ENCODE results near the gene SLC35F1.
"Not testable (repeated sequence)": the region's sequence is repeated elsewhere in the genome, so short reads cannot be mapped to it uniquely, and the experiment has no call there.

SLC35F1 gene

GRCh38 chr6:117906958-117907600 lies at the start of gene SLC35F1:
SLC35F1 (plus strand) TSS chr6:117907264.
- DNase-seq (ENCODE audit: low spot score) = peak; percentile 7

- not testable (repeated sequence) for DNase-seq (ENCODE audit: low spot score)
Measured at GRCh38 chr6:117858601-117859000, 48.5 kb upstream of the SLC35F1 start.

- DNase-seq (ENCODE audit: low spot score) = no peak
Measured at GRCh38 chr6:117861545-117861944, 45.5 kb upstream of the SLC35F1 start.

DNA sequence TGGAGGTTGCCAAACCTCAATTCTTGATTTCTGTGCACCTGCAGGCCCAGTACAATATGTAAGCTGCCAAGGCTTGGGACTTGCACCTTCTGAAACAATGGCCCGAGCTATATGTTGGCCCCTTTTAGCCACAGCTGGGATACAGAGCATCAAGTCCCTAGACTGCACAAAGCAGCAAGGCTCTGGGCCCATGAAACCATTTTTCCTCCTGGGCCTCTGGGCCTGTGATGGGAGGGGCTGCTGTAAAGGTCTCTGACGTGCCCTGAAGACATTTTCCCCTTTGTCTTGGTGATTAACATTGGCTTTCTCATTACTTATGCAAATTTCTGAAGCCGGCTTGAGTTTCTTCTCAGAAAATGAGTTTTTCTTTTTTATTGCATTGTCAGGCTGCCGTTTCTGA lies 40.5 kb upstream of the SLC35F1 start:
- no peak for DNase-seq (ENCODE audit: low spot score)

DNA sequence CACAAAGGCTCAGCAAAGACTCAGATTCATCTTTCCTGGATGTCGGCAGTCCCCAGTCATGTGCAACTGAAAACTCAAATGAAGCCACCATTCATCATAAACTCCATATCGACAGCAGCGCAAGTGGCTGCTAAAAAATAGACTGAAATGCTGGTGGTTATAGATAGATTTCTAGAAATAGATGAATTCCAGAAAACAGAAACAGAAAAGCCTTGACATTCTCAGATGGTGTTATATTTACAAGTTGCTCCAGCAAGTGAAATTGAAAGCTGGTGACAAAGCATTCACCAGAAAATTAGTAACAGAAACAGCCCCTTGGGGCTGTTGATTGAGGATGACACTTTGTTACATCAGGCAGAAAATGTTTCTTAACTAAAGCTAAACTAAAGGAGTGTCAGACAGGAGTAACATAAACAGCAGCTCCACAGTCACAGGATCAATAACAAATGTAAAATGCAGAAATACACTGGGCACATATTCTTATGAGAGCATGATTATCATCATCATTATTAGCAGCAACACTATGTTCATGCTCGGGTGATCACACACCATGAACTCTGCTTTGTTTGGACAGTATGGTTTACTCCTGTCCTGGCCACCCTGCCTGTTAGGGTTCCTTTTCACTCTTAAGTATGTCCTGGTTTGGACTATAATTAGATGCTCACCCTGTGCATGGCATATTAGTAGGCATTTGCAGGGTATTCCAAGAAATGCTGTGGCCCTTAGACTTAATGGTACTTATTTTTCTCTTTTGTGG lies 36.4 kb upstream of the SLC35F1 start:
- no peak for DNase-seq (ENCODE audit: low spot score)

DNA sequence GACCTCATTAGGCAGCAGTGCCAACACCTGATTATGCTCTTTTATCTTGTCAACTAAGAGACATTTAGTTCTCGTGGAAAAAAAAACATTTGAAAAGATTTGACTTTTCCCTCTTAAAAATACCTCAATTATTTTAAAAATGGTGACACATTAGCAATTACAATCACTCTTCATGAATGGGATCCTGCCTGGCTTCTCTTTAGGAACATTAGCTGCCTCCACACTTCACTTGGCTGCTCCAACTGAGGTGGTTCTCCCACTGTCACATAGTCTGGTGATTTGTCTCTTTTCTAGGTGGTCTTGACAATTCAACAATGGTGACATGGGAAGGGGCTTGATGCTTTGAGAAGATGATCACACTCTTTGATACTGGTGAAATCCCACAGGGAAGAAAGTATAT lies 26.2 kb upstream of the SLC35F1 start:
- DNase-seq (ENCODE audit: low spot score) = no peak

DNA sequence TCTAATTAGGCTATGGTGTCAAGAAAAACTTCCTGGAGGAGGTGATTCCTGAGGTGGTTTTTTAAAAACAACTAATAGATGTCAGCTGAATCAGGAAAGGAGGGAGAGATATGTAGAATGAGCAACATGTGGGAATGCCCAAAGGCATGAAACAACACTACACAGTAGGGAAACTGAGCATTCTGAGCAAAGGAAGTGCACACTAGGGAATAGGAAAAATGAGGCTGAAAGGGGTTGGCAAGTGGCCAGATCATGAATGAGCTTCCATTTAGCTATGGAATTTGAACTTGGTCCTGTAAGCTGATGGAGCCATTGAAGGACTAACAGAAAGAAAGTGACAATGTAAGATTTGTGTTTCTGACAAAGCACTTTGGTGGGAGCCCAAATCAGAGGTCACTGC lies 16.9 kb upstream of the SLC35F1 start:
- DNase-seq (ENCODE audit: low spot score) = no peak

GRCh38 chr6:117906507-117906957 lies 532 bp upstream of the SLC35F1 start:
- DNase-seq (ENCODE audit: low spot score) = no peak

- no peak for DNase-seq (ENCODE audit: low spot score)
Measured at GRCh38 chr6:117907601-117908245, 659 bp downstream of the SLC35F1 start.

DNA sequence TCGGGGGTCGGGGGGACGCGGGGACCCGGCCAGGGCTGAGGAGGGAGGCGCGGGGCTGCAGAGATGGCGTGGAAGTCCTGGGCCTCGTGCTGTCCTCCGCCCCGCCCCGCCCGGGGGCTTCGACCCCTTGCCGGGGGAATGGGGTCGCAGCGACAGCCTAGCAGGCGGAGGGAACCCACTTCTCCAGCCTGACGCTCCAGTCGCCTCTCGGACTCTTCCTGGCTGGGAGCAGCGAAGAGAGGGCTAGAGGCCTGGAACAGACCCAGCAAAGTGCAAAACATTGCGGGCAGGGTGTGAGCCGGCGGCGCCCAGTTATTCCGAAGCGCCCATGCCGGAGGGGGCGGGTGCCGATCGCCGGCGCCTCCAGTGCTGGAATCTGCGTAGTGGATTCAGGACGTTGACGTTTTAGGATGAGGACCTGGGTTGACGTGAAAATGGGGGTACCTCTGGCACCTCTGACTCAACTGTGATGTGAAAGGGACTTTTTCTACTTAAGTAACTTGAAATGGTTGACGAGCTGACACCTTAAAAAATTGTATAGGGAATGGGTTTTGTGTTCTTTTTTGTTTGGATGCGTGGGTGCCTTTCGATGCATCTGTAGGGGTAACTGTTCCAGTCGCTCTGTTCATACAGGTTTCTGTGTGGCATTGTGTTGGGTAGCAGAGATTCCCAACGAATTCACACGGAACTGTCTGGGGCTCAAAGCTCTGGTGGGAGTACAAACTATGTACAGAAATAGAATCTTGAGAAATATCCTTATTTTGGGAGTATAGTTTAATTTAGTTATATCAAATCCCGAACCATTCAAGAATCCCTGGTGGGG lies 1.4 kb downstream of the SLC35F1 start:
- DNase-seq (ENCODE audit: low spot score) = no peak

- DNase-seq (ENCODE audit: low spot score) = no peak
Measured at GRCh38 chr6:117909638-117910037, 2.6 kb downstream of the SLC35F1 start.

DNA sequence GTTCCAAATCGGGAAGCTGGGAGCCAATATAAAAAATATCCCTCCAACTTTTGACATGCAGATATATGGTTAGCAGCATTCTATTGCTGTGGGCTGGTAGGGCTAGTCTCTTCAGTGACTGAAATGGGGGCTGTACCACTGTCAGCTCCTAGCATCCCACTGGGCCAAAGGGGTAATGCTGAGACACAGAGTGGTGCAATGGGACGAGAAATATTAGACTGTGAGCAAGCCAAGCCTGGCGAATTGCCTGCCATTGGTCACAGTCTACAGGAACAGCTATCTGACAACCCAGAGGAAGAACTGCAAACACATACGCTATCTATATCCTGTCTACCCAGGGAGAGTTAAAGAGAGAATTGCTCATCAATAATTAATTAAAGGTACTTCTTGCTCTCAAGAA lies 3.5 kb downstream of the SLC35F1 start:
- DNase-seq (ENCODE audit: low spot score) = no peak

DNA sequence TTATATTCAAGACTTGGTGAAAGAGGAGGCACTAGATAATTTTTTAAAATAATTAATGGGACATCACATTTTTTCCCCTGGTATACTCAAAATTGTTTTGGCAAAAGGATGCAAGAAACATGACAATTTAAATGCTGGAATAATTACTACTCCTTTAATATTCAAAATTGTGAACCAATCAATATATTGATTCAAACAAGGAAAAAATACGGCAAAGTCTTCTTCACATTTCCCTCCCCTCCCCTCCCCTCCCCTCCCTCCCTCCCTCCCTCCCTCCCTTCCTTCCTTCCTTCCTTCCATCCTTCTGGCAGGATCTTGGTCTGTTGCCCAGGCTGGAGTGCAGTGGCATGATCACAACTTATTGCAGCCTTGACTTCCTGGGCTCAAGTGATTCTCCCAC lies 4.1 kb downstream of the SLC35F1 start:
- no peak for DNase-seq (ENCODE audit: low spot score)

GRCh38 chr6:117911660-117912059 lies 4.6 kb downstream of the SLC35F1 start:
- DNase-seq (ENCODE audit: low spot score) = no peak

DNA sequence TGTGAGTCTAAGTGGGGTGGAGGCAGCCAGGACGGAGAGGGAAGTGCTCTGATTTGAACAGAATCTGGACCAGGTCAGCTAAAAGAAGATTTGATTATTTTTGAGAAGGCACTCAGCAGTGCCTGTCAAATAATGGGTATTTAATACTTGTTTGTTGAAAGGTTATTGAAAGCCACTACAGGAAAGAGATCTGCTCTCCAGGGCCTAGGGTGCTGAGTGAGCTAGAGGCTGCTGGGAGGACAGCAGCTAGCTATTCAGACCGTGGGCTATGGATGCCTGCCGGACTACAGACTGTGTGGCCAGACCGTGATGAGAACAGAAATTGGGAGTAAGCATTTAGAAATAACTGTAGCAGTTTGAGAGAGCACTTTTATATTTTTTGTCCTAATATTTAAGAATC lies 8.8 kb downstream of the SLC35F1 start:
- DNase-seq (ENCODE audit: low spot score) = no peak

- no peak for DNase-seq (ENCODE audit: low spot score)
Measured at GRCh38 chr6:117916483-117916882, 9.4 kb downstream of the SLC35F1 start.

GRCh38 chr6:117917176-117917575 lies 10.1 kb downstream of the SLC35F1 start:
- DNase-seq (ENCODE audit: low spot score) = no peak

GRCh38 chr6:117918454-117918853 lies 11.4 kb downstream of the SLC35F1 start:
- DNase-seq (ENCODE audit: low spot score) = no peak

DNA sequence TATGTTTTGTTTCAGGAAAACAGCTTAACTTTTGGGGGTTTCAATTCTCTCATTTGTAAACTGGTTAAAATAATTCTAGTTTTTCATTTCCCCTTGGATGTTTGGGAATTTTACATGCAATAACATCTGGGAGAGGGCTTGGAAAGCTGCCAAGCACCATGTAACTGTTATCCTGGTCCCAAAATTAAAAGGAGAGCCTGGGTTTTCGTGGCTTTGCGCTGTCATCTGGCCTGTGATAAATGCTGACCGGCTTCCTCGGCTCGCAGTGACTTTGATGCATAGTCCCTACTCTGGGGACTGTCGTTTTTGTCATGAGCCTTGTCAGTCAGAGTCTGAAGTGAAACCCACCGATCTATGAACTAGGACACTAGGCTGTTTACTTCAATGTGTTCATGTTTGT lies 12.2 kb downstream of the SLC35F1 start:
- DNase-seq (ENCODE audit: low spot score) = no peak

DNA sequence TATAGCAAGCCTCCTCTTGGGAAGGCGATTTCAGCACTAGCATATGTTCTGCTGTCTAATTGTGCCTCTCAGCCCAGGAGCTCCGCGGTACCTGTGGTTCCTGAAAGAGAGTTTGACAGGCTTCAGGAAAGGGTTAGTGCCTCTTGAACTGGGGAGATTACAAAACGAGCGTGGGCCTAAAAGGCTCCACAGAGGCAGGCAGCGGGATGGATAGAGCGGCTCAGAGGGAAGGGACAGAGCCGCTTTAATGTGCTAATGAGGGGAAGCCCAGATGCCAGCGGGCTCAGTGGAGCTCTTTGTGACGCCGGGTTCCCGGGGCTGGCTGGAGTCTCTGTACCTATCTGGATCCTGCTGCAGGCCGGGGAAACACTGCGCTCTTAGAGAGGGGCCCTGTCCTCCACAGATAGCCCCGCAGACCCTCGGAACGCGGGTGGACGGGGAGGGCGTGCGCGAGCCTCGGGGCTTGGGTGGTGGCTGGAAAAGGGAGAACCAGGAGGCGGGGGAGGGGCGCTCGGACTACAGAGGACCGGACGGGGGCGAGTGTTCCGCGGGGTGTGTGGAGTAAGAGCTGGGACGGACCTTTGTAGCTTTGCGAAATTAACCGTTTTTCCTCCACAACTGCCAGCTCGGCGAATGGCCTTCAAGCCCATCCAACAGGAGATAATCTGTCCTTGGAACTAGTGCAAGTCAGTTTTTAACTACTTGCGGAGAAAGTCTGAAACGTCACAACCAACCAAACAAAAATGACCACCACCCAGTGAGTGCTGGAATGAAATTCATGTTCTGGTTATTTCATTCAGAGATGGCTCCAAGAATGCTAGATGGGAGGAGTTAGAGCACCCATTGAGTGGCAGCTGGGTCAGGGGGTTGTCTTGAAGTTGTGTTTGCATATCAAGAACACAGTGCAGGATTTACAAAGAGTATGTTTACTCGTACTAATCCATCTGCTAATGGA lies 13.0 kb downstream of the SLC35F1 start:
- DNase-seq (ENCODE audit: low spot score) = no peak

GRCh38 chr6:117924690-117925089 lies 17.6 kb downstream of the SLC35F1 start:
- DNase-seq (ENCODE audit: low spot score) = no peak

Measured in SW480 (cell line).